Measurements from ENCODE around the gene B3GALT6. TPM values are rescaled to one million over a fixed set of nuclear protein-coding genes. Genes with fewer than 3 reads are reported as not detected.

B3GALT6 gene
- total RNA-seq, 1 donor = 5.9 TPM

DNA sequence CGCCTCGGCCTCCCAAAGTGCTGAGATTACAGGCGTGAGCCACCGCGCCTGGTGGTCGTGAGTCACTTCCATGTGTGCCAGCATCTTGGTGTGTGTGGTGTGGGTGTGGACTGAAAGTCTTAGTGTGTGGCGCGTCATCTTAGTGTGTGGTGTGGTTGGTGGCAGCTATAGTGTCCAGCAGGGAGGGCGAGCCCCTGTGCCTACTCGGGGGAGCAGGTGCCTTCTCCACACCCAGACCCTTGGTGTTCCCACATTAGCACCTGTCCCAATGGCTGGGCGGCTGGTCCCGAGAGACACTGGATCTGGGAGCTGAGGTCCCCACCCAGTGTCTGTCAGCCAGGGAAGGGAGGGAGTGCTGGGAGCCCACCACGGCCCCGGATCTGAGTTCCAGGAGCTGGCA lies 51.0 kb downstream of the B3GALT6 start:
- no peaks in the 10 kb centered on the region for H3K4me1 ChIP-seq (ENCODE audit: insufficient read depth, low read length)
- no peaks in the 10 kb centered on the region for H3K9me3 ChIP-seq (ENCODE audit: low read depth, low read length)
- H3K4me3 ChIP-seq (ENCODE audit: low read length) = no peak overlapping the region
- no peaks in the 10 kb centered on the region for H3K27me3 ChIP-seq (ENCODE audit: insufficient read depth, low read length)

- H3K9me3 ChIP-seq (ENCODE audit: low read depth, low read length) = no peaks in the 10 kb centered on the region
- H3K4me3 ChIP-seq (ENCODE audit: low read length) = no peak overlapping the region
- no peaks in the 10 kb centered on the region for H3K4me1 ChIP-seq (ENCODE audit: insufficient read depth, low read length)
- H3K27me3 ChIP-seq (ENCODE audit: insufficient read depth, low read length) = no peaks in the 10 kb centered on the region
Measured at GRCh38 chr1:1283821-1284220, 51.8 kb downstream of the B3GALT6 start.

Other genes starting within 250 kb of the B3GALT6 start
- gene HES4, start 232.1 kb upstream of the B3GALT6 start, total RNA-seq = 3.6 TPM
- 50.6 TPM for gene ISG15, start 218.7 kb upstream of the B3GALT6 start, total RNA-seq
- gene AGRN, start 212.1 kb upstream of the B3GALT6 start, total RNA-seq = 2.6 TPM
- not detected for gene RNF223, start 157.9 kb upstream of the B3GALT6 start, total RNA-seq
- gene C1orf159, start 116.1 kb upstream of the B3GALT6 start, total RNA-seq = 9.6 TPM
- 0.42 TPM for gene TTLL10, start 58.4 kb upstream of the B3GALT6 start, total RNA-seq
- gene TNFRSF18, start 25.6 kb upstream of the B3GALT6 start, total RNA-seq = 1.2 TPM
- 3.3 TPM for gene TNFRSF4, start 18.1 kb upstream of the B3GALT6 start, total RNA-seq
- 50.0 TPM for gene SDF4, start 236 bp upstream of the B3GALT6 start, total RNA-seq
- gene C1QTNF12, start 14.5 kb downstream of the B3GALT6 start, total RNA-seq = 1.6 TPM
- 26.9 TPM for gene UBE2J2, start 41.6 kb downstream of the B3GALT6 start, total RNA-seq
- gene SCNN1D, start 48.2 kb downstream of the B3GALT6 start, total RNA-seq = 2.6 TPM
- gene ACAP3, start 75.7 kb downstream of the B3GALT6 start, total RNA-seq = 16.8 TPM
- 12.6 TPM for gene PUSL1, start 76.4 kb downstream of the B3GALT6 start, total RNA-seq
- 51.2 TPM for gene INTS11, start 92.4 kb downstream of the B3GALT6 start, total RNA-seq
- 8.5 TPM for gene CPTP, start 92.6 kb downstream of the B3GALT6 start, total RNA-seq
- 0.94 TPM for gene TAS1R3, start 99.0 kb downstream of the B3GALT6 start, total RNA-seq
- 17.9 TPM for gene DVL1, start 117.2 kb downstream of the B3GALT6 start, total RNA-seq
- 1.6 TPM for gene MXRA8, start 126.3 kb downstream of the B3GALT6 start, total RNA-seq
- 27.8 TPM for gene AURKAIP1, start 143.0 kb downstream of the B3GALT6 start, total RNA-seq
- 127 TPM for gene CCNL2, start 167.1 kb downstream of the B3GALT6 start, total RNA-seq
- gene MRPL20, start 175.1 kb downstream of the B3GALT6 start, total RNA-seq = 39.5 TPM
- not detected for gene ANKRD65, start 189.0 kb downstream of the B3GALT6 start, total RNA-seq
- gene VWA1, start 203.5 kb downstream of the B3GALT6 start, total RNA-seq = 0.10 TPM
- 0.63 TPM for gene ATAD3C, start 217.5 kb downstream of the B3GALT6 start, total RNA-seq
- 11.5 TPM for gene ATAD3B, start 239.5 kb downstream of the B3GALT6 start, total RNA-seq